HG02943 (cell line): ENCODE results near the gene LIMS3.
"Not testable (repeated sequence)": the region's sequence is repeated elsewhere in the genome, so short reads cannot be mapped to it uniquely, and the experiment has no call there.

Experiments
- ATAC-seq: cut with Tn5 transposase; IDR thresholded peaks from one replicate; pipeline ENCODE4 v1.9.1; 2021; ENCODE audit warnings: mild to moderate bottlenecking, low read depth, moderate library complexity; ENCODE audit not compliant: unreplicated experiment

The LIMS3 gene

GRCh38 chr2:109921543-109922384, 23.3 kb downstream of the LIMS3 start:
- not testable (repeated sequence) for ATAC-seq

- ATAC-seq = not testable (repeated sequence)
Observed at GRCh38 chr2:109924481-109924880, 26.0 kb downstream of the LIMS3 start.

- ATAC-seq = not testable (repeated sequence)
Observed at GRCh38 chr2:109927803-109928202, 29.3 kb downstream of the LIMS3 start.

- not testable (repeated sequence) for ATAC-seq
Observed at GRCh38 chr2:109929222-109929621, 30.7 kb downstream of the LIMS3 start.

GRCh38 chr2:109936534-109936933, 38.0 kb downstream of the LIMS3 start:
- not testable (repeated sequence) for ATAC-seq

- not testable (repeated sequence) for ATAC-seq
Observed at GRCh38 chr2:109945362-109945761, 46.9 kb downstream of the LIMS3 start.

- ATAC-seq = not testable (repeated sequence)
Observed at GRCh38 chr2:109947262-109947958, 48.9 kb downstream of the LIMS3 start.

- not testable (repeated sequence) for ATAC-seq
Observed at GRCh38 chr2:109947959-109948520, 49.6 kb downstream of the LIMS3 start.

GRCh38 chr2:109950146-109950843, 51.8 kb downstream of the LIMS3 start:
- ATAC-seq = not testable (repeated sequence)

GRCh38 chr2:109963942-109964341, 65.5 kb downstream of the LIMS3 start:
- not testable (repeated sequence) for ATAC-seq

- ATAC-seq = not testable (repeated sequence)
Observed at GRCh38 chr2:109965482-109965881, 67.0 kb downstream of the LIMS3 start.

GRCh38 chr2:109966107-109966736, 67.7 kb downstream of the LIMS3 start:
- not testable (repeated sequence) for ATAC-seq

- not testable (repeated sequence) for ATAC-seq
Observed at GRCh38 chr2:109966858-109967257, 68.4 kb downstream of the LIMS3 start.

- not testable (repeated sequence) for ATAC-seq
Observed at GRCh38 chr2:109969864-109970263, 71.4 kb downstream of the LIMS3 start.

- ATAC-seq = not testable (repeated sequence)
Observed at GRCh38 chr2:109971710-109972109, 73.2 kb downstream of the LIMS3 start.
